ENCODE data around the gene ARFGEF3. TPM values are rescaled to one million over a fixed set of nuclear protein-coding genes. Genes with fewer than 3 reads are reported as not detected.

The ARFGEF3 gene
- total RNA-seq, 1 donor from 2014 or later, result 2.0 TPM

DNA sequence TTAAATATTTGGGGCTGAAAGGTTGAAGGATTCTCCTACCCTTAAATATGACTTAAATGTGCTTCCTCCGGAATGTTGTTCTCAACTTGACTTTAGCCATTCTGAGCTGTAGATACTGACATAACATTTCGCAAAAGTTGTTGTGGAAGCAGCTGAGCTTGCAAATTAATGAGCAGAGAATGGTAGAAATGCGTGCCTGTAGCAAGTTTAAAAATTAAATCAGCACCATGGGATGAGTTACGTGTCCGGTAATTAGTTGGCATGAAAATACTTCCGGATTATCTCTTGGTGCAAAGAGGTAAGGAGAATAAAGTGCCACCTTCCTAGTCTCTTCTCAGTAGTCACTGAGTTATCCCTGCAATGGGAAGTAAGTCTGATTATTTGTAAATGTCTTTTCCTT is 80.2 kb downstream of the ARFGEF3 start:
- Histone ChIP-seq H3K9me3 (replicated peaks) (no peaks in the 10 kb centered on the region), H3K36me3 (no peaks in the 10 kb centered on the region), H3K4me3 (no peak overlapping the region), H3K4me1 (no peaks in the 10 kb centered on the region), H3K27ac (replicated peaks) (no peak overlapping the region), H3K27me3 (ENCODE audit: low read depth) (no peaks in the 10 kb centered on the region)
- intact Hi-C loops (cut with micrococcal nuclease), result no loop called here
- TF ChIP-seq, protein P1, sequence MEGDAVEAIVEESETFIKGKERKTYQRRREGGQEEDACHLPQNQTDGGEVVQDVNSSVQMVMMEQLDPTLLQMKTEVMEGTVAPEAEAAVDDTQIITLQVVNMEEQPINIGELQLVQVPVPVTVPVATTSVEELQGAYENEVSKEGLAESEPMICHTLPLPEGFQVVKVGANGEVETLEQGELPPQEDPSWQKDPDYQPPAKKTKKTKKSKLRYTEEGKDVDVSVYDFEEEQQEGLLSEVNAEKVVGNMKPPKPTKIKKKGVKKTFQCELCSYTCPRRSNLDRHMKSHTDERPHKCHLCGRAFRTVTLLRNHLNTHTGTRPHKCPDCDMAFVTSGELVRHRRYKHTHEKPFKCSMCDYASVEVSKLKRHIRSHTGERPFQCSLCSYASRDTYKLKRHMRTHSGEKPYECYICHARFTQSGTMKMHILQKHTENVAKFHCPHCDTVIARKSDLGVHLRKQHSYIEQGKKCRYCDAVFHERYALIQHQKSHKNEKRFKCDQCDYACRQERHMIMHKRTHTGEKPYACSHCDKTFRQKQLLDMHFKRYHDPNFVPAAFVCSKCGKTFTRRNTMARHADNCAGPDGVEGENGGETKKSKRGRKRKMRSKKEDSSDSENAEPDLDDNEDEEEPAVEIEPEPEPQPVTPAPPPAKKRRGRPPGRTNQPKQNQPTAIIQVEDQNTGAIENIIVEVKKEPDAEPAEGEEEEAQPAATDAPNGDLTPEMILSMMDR (IDR thresholded peaks at IDR 0.05; ENCODE audit: borderline replicate concordance), result no peak
- DNase-seq, result no peak

DNA sequence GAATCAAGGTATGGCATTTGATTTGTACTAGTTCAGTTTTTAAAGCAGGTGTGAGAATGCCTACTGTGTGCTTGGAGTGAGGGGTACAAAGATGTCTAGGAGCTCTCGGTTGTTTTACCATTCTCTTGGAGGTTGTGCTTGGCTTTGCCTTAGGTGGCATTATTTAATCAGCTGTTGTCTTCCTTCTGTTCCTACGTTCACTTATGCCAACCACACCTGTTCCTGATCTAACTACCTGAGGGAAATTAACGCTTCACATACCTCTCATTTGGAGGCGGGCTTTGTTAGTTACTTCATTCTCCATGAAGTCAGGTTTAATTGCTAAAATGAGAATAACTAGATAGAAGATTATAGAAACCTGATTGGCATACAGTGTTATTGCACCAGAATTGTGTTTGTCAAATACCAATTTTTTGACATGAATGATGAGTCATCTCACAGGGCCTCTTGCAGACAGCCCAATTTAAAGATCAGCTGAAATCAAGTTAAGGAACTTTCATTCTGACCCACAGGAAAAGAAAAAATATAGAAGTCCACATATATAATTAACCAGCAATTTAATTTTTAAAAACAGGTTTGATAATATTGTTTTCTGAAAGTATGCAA is 81.4 kb downstream of the ARFGEF3 start:
- H3K27me3 ChIP-seq (ENCODE audit: low read depth), result no peaks in the 10 kb centered on the region
- H3K9me3 ChIP-seq (replicated peaks), result no peaks in the 10 kb centered on the region
- H3K27ac ChIP-seq (replicated peaks), result no peak overlapping the region
- intact Hi-C loops (cut with micrococcal nuclease), result no loop called here
- H3K4me1 ChIP-seq, result no peaks in the 10 kb centered on the region
- H3K4me3 ChIP-seq, result no peak overlapping the region
- DNase-seq, result no peak
- H3K36me3 ChIP-seq, result no peaks in the 10 kb centered on the region
- TF ChIP-seq, protein P1 (IDR thresholded peaks at IDR 0.05; ENCODE audit: borderline replicate concordance), result no peak

DNA sequence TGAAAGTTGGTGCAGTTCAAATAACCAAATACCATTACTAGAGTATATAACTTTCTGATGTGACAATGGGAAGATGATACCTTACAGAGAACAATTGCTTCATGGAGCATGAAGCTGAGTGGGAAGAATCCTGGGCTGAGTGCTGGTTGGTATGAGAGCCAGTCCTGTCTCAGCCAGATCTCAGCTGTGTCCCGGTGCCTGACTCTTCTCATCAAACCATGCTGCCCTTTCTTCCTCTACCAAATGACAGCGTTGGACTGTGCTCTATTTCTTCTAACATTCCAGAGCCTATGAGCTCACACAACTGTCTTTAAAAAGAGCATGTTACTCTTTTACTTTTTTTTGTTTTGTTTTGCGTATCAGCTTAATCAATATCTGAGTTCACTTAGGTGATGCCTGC is 84.0 kb downstream of the ARFGEF3 start:
- intact Hi-C loops (cut with micrococcal nuclease), result no loop called here
- TF ChIP-seq, protein P1 (IDR thresholded peaks at IDR 0.05; ENCODE audit: borderline replicate concordance), result no peak
- Histone ChIP-seq H3K4me1 (no peaks in the 10 kb centered on the region), H3K27me3 (ENCODE audit: low read depth) (no peaks in the 10 kb centered on the region), H3K36me3 (no peaks in the 10 kb centered on the region), H3K9me3 (replicated peaks) (no peaks in the 10 kb centered on the region), H3K27ac (replicated peaks) (no peak overlapping the region), H3K4me3 (no peak overlapping the region)
- DNase-seq, result no peak

DNA sequence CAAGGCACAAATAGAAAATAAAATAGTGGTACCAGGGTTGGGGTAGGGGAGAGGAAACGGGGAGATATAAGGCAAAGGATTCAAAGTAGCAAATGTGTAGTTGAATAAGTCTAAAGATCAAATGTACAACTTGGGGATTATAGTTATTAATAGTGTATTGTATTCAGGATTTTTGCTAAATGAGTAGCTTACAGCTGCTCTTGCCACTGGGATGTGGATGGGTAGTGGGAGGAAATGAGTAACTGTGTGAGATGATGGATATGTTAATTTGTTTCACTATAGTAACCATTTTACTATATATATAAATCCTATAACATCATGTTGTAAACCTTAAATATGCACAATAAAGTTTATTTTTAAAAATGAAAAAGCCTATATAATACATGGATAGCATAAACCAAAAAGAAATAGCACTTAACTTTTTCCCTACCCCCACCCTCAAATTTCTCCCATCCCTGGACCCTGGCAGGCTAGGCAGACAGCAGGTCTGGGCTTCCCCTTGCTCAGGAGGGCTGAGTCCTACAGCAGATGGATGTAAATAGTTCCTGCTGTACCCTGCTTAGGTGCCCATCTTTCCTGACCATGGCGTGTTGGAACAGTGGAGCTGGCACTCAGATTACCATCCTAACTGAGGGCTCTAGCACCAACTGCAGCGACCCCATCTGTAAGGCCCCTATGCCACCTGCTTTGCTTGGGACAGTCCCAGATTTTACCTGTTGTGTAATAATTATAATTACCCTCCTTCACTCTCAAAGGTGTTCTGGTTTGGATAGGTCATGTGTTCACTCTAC is 85.1 kb downstream of the ARFGEF3 start:
- no peaks in the 10 kb centered on the region for H3K4me1 ChIP-seq
- intact Hi-C loops (cut with micrococcal nuclease), result no loop called here
- H3K27me3 ChIP-seq (ENCODE audit: low read depth), result no peaks in the 10 kb centered on the region
- TF ChIP-seq, protein P1 (IDR thresholded peaks at IDR 0.05; ENCODE audit: borderline replicate concordance), result no peak
- DNase-seq, result no peak
- H3K27ac ChIP-seq (replicated peaks), result no peak overlapping the region
- no peaks in the 10 kb centered on the region for H3K9me3 ChIP-seq (replicated peaks)
- no peak overlapping the region for H3K4me3 ChIP-seq
- H3K36me3 ChIP-seq, result no peaks in the 10 kb centered on the region

DNA sequence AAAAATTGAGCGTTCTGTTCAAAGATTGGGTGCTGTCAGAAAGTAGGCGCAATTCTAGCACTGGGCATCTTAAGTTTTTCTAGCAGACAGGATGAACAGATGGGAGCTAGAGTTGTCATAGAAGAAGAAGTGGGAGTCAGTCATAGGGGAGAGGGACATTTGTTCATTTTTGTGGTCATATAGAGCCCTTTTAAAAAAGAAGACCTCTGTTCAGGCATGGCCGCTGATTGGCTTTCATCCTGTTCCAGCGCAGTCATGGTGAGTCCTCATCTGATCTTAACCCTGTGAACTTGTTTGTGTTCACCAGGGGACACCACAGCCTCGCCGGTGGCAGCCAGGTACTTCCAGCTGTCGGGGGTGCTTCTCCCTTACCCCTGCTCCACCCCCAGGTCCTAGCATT is 86.3 kb downstream of the ARFGEF3 start:
- intact Hi-C loops (cut with micrococcal nuclease), result no loop called here
- Histone ChIP-seq H3K36me3 (no peaks in the 10 kb centered on the region), H3K27ac (replicated peaks) (no peak overlapping the region), H3K4me1 (no peaks in the 10 kb centered on the region), H3K27me3 (ENCODE audit: low read depth) (no peaks in the 10 kb centered on the region), H3K9me3 (replicated peaks) (no peaks in the 10 kb centered on the region), H3K4me3 (no peak overlapping the region)
- DNase-seq, result no peak
- TF ChIP-seq, protein P1 (IDR thresholded peaks at IDR 0.05; ENCODE audit: borderline replicate concordance), result no peak

Measured in left ventricle myocardium inferior (tissue), 1 donor.